ENCODE measurements around the gene SDK1. TPM values are rescaled to one million over a fixed set of nuclear protein-coding genes. Genes with fewer than 3 reads are reported as not detected.
A peak's percentile ranks its signal among the peaks of the same experiment; 100 is the strongest.
"Not testable (repeated sequence)": the region's sequence is repeated elsewhere in the genome, so short reads cannot be mapped to it uniquely, and the experiment has no call there.

Gene SDK1
- polyA plus RNA-seq, 1 donor: 7.1 TPM

GRCh38 chr7:3670898-3671297, 369.8 kb downstream of the SDK1 start:
- no peak for DNase-seq

- no peak for DNase-seq
Observed at GRCh38 chr7:3673524-3673923, 372.5 kb downstream of the SDK1 start.

- no peak for DNase-seq
Observed at GRCh38 chr7:3678314-3678810, 377.3 kb downstream of the SDK1 start.

GRCh38 chr7:3682028-3682710, 381.1 kb downstream of the SDK1 start:
- no peak for DNase-seq

GRCh38 chr7:3683546-3684539, 382.8 kb downstream of the SDK1 start:
- no peak for DNase-seq

- no peak for DNase-seq
Observed at GRCh38 chr7:3688071-3688470, 387.0 kb downstream of the SDK1 start.

- no peak for DNase-seq
Observed at GRCh38 chr7:3688842-3689241, 387.8 kb downstream of the SDK1 start.

- DNase-seq: no peak
Observed at GRCh38 chr7:3691478-3692158, 390.6 kb downstream of the SDK1 start.

- DNase-seq: no peak
Observed at GRCh38 chr7:3695602-3696001, 394.6 kb downstream of the SDK1 start.

GRCh38 chr7:3696113-3696512, 395.1 kb downstream of the SDK1 start:
- no peak for DNase-seq

GRCh38 chr7:3697472-3697871, 396.4 kb downstream of the SDK1 start:
- no peak for DNase-seq

- no peak for DNase-seq
Observed at GRCh38 chr7:3705258-3705657, 404.2 kb downstream of the SDK1 start.

GRCh38 chr7:3706091-3706490, 405.0 kb downstream of the SDK1 start:
- not testable (repeated sequence) for DNase-seq

GRCh38 chr7:3710122-3710521, 409.1 kb downstream of the SDK1 start:
- DNase-seq: no peak

- DNase-seq: no peak
Observed at GRCh38 chr7:3710531-3710930, 409.5 kb downstream of the SDK1 start.

- DNase-seq: no peak
Observed at GRCh38 chr7:3712841-3713240, 411.8 kb downstream of the SDK1 start.

- DNase-seq: no peak
Observed at GRCh38 chr7:3721422-3721821, 420.4 kb downstream of the SDK1 start.

GRCh38 chr7:3722396-3722922, 421.4 kb downstream of the SDK1 start:
- peak; percentile 32 for DNase-seq

GRCh38 chr7:3725155-3726059, 424.4 kb downstream of the SDK1 start:
- DNase-seq: no peak

GRCh38 chr7:3730276-3730675, 429.2 kb downstream of the SDK1 start:
- no peak for DNase-seq

- DNase-seq: no peak
Observed at GRCh38 chr7:3732395-3733005, 431.4 kb downstream of the SDK1 start.
